Measurements from ENCODE around the gene RARRES2.

- TF ChIP-seq EZH2 (IDR thresholded peaks at IDR 0.05) (no peak), ZFX (IDR thresholded peaks at IDR 0.05) (no peak), CTCF (IDR thresholded peaks at IDR 0.05 in 2 of 3, conservative IDR thresholded peaks at IDR 0.05 in 1 of 3; ENCODE audit: borderline replicate concordance in 1 of 3, insufficient read depth in 1 of 3, low read depth in 2 of 3, low read length in 2 of 3) (no peak), MAX (IDR thresholded peaks at IDR 0.05) (no peak), POLR2A (IDR thresholded peaks at IDR 0.05; ENCODE audit: borderline replicate concordance, extremely low read depth, insufficient read depth, insufficient read length) (no peak), ATF3 (IDR thresholded peaks at IDR 0.05) (no peak), REST (IDR thresholded peaks at IDR 0.05; ENCODE audit: low read depth) (no peak), ELF1 (IDR thresholded peaks at IDR 0.05; ENCODE audit: borderline replicate concordance, low read depth) (no peak), EZH2phosphoT487 (IDR thresholded peaks at IDR 0.05; ENCODE audit: borderline replicate concordance) (no peak), YY1 (IDR thresholded peaks at IDR 0.05; ENCODE audit: extremely low read depth, insufficient replicate concordance, low read depth, low read length) (no peak), RAD21 (IDR thresholded peaks at IDR 0.05; ENCODE audit: low read depth) (no peak)
Measured at GRCh38 chr7:150377196-150377595, 35.8 kb upstream of the RARRES2 start.

Measured in HCT116 (cell line).